ENCODE measurements around the gene RNF121. TPM values are rescaled to one million over a fixed set of nuclear protein-coding genes. Genes with fewer than 3 reads are reported as not detected.

Gene RNF121
- polyA plus RNA-seq, 2 donors, result 9.6 to 15.2 TPM

GRCh38 chr11:71949034-71949433 lies 20.2 kb downstream of the RNF121 start:
- WGBS, 2 donors, result 81 to 90% methylated on average over 6 of the region's 6 CpGs
- Histone ChIP-seq H3K36me3 (ENCODE audit: control insufficient read depth in 2 of 2, insufficient read depth in 2 of 2, low read length in 1 of 2) (no peaks in the 10 kb centered on the region), H3K4me3 (ENCODE audit: low read depth in 1 of 2, low read length in 2 of 2) (no peak overlapping the region), H3K4me1 (ENCODE audit: control insufficient read depth in 2 of 2, insufficient read depth in 2 of 2, low read length in 1 of 2) (no peaks in the 10 kb centered on the region), H3K27me3 (ENCODE audit: control insufficient read depth in 1 of 2, insufficient read depth in 2 of 2, low read length in 2 of 2) (no peaks in the 10 kb centered on the region), H3K9me3 (ENCODE audit: control insufficient read depth in 2 of 2, insufficient read depth in 1 of 2, low read depth in 1 of 2, low read length in 1 of 2) (no peaks in the 10 kb centered on the region), H3K27ac (ENCODE audit: low read depth in 2 of 2, low read length in 1 of 2) (no peak overlapping the region)

- Histone ChIP-seq H3K4me1 (ENCODE audit: control insufficient read depth in 2 of 2, insufficient read depth in 2 of 2, low read length in 1 of 2) (no peaks in the 10 kb centered on the region), H3K4me3 (ENCODE audit: low read depth in 1 of 2, low read length in 2 of 2) (no peak overlapping the region), H3K27ac (ENCODE audit: low read depth in 2 of 2, low read length in 1 of 2) (no peak overlapping the region), H3K27me3 (ENCODE audit: control insufficient read depth in 1 of 2, insufficient read depth in 2 of 2, low read length in 2 of 2) (no peaks in the 10 kb centered on the region), H3K36me3 (ENCODE audit: control insufficient read depth in 2 of 2, insufficient read depth in 2 of 2, low read length in 1 of 2) (peaks cover 0 to 1% of the 10 kb centered on the region in 2 donors), H3K9me3 (ENCODE audit: control insufficient read depth in 2 of 2, insufficient read depth in 1 of 2, low read depth in 1 of 2, low read length in 1 of 2) (no peaks in the 10 kb centered on the region)
- 78 to 79% methylated on average over 4 of the region's 4 CpGs for WGBS, 2 donors
Observed at GRCh38 chr11:71951741-71952310, 23.0 kb downstream of the RNF121 start.

GRCh38 chr11:71955898-71956456 lies 27.1 kb downstream of the RNF121 start:
- H3K36me3 ChIP-seq (ENCODE audit: control insufficient read depth in 2 of 2, insufficient read depth in 2 of 2, low read length in 1 of 2), result peaks cover 2 to 5% of the 10 kb centered on the region in 2 donors
- H3K4me3 ChIP-seq (ENCODE audit: low read depth in 1 of 2, low read length in 2 of 2), result no peak overlapping the region
- no peaks in the 10 kb centered on the region for H3K4me1 ChIP-seq (ENCODE audit: control insufficient read depth in 2 of 2, insufficient read depth in 2 of 2, low read length in 1 of 2)
- WGBS, 2 donors, result 54 to 57% methylated on average over 3 of the region's 3 CpGs
- H3K27me3 ChIP-seq (ENCODE audit: control insufficient read depth in 1 of 2, insufficient read depth in 2 of 2, low read length in 2 of 2), result no peaks in the 10 kb centered on the region
- H3K27ac ChIP-seq (ENCODE audit: low read depth in 2 of 2, low read length in 1 of 2), result no peak overlapping the region
- H3K9me3 ChIP-seq (ENCODE audit: control insufficient read depth in 2 of 2, insufficient read depth in 1 of 2, low read depth in 1 of 2, low read length in 1 of 2), result no peaks in the 10 kb centered on the region

- 52 to 58% methylated on average over 2 of the region's 2 CpGs for WGBS, 2 donors
- Histone ChIP-seq H3K27me3 (ENCODE audit: control insufficient read depth in 1 of 2, insufficient read depth in 2 of 2, low read length in 2 of 2) (no peaks in the 10 kb centered on the region), H3K4me3 (ENCODE audit: low read depth in 1 of 2, low read length in 2 of 2) (no peak overlapping the region), H3K4me1 (ENCODE audit: control insufficient read depth in 2 of 2, insufficient read depth in 2 of 2, low read length in 1 of 2) (no peaks in the 10 kb centered on the region), H3K27ac (ENCODE audit: low read depth in 2 of 2, low read length in 1 of 2) (no peak overlapping the region), H3K9me3 (ENCODE audit: control insufficient read depth in 2 of 2, insufficient read depth in 1 of 2, low read depth in 1 of 2, low read length in 1 of 2) (no peaks in the 10 kb centered on the region), H3K36me3 (ENCODE audit: control insufficient read depth in 2 of 2, insufficient read depth in 2 of 2, low read length in 1 of 2) (peaks cover 0 to 10% of the 10 kb centered on the region in 2 donors)
Observed at GRCh38 chr11:71962428-71963038, 33.7 kb downstream of the RNF121 start.

GRCh38 chr11:71963468-71963867 lies 34.6 kb downstream of the RNF121 start:
- Histone ChIP-seq H3K4me1 (ENCODE audit: control insufficient read depth in 2 of 2, insufficient read depth in 2 of 2, low read length in 1 of 2) (no peaks in the 10 kb centered on the region), H3K36me3 (ENCODE audit: control insufficient read depth in 2 of 2, insufficient read depth in 2 of 2, low read length in 1 of 2) (peaks cover 0 to 10% of the 10 kb centered on the region in 2 donors), H3K27me3 (ENCODE audit: control insufficient read depth in 1 of 2, insufficient read depth in 2 of 2, low read length in 2 of 2) (no peaks in the 10 kb centered on the region), H3K9me3 (ENCODE audit: control insufficient read depth in 2 of 2, insufficient read depth in 1 of 2, low read depth in 1 of 2, low read length in 1 of 2) (no peaks in the 10 kb centered on the region), H3K27ac (ENCODE audit: low read depth in 2 of 2, low read length in 1 of 2) (no peak overlapping the region), H3K4me3 (ENCODE audit: low read depth in 1 of 2, low read length in 2 of 2) (no peak overlapping the region)
- 94% methylated on average over 8 of the region's 8 CpGs for WGBS, 2 donors

GRCh38 chr11:71964641-71965040 lies 35.8 kb downstream of the RNF121 start:
- Histone ChIP-seq H3K27me3 (ENCODE audit: control insufficient read depth in 1 of 2, insufficient read depth in 2 of 2, low read length in 2 of 2) (no peaks in the 10 kb centered on the region), H3K4me1 (ENCODE audit: control insufficient read depth in 2 of 2, insufficient read depth in 2 of 2, low read length in 1 of 2) (no peaks in the 10 kb centered on the region), H3K27ac (ENCODE audit: low read depth in 2 of 2, low read length in 1 of 2) (no peak overlapping the region), H3K4me3 (ENCODE audit: low read depth in 1 of 2, low read length in 2 of 2) (no peak overlapping the region), H3K36me3 (ENCODE audit: control insufficient read depth in 2 of 2, insufficient read depth in 2 of 2, low read length in 1 of 2) (peaks cover 0 to 10% of the 10 kb centered on the region in 2 donors), H3K9me3 (ENCODE audit: control insufficient read depth in 2 of 2, insufficient read depth in 1 of 2, low read depth in 1 of 2, low read length in 1 of 2) (no peaks in the 10 kb centered on the region)
- 92 to 94% methylated on average over 4 of the region's 4 CpGs for WGBS, 2 donors

GRCh38 chr11:71971680-71972079 lies 42.8 kb downstream of the RNF121 start:
- Histone ChIP-seq H3K27ac (ENCODE audit: low read depth in 2 of 2, low read length in 1 of 2) (no peak overlapping the region), H3K36me3 (ENCODE audit: control insufficient read depth in 2 of 2, insufficient read depth in 2 of 2, low read length in 1 of 2) (peaks cover 0 to 2% of the 10 kb centered on the region in 2 donors), H3K4me1 (ENCODE audit: control insufficient read depth in 2 of 2, insufficient read depth in 2 of 2, low read length in 1 of 2) (no peaks in the 10 kb centered on the region), H3K9me3 (ENCODE audit: control insufficient read depth in 2 of 2, insufficient read depth in 1 of 2, low read depth in 1 of 2, low read length in 1 of 2) (no peaks in the 10 kb centered on the region), H3K4me3 (ENCODE audit: low read depth in 1 of 2, low read length in 2 of 2) (no peak overlapping the region), H3K27me3 (ENCODE audit: control insufficient read depth in 1 of 2, insufficient read depth in 2 of 2, low read length in 2 of 2) (no peaks in the 10 kb centered on the region)
- 93 to 97% methylated on average over 2 of the region's 2 CpGs for WGBS, 2 donors

- Histone ChIP-seq H3K36me3 (ENCODE audit: control insufficient read depth in 2 of 2, insufficient read depth in 2 of 2, low read length in 1 of 2) (peaks cover 0 to 2% of the 10 kb centered on the region in 2 donors), H3K9me3 (ENCODE audit: control insufficient read depth in 2 of 2, insufficient read depth in 1 of 2, low read depth in 1 of 2, low read length in 1 of 2) (no peaks in the 10 kb centered on the region), H3K4me1 (ENCODE audit: control insufficient read depth in 2 of 2, insufficient read depth in 2 of 2, low read length in 1 of 2) (peaks cover 0 to 2% of the 10 kb centered on the region in 2 donors), H3K4me3 (ENCODE audit: low read depth in 1 of 2, low read length in 2 of 2) (no peak overlapping the region), H3K27me3 (ENCODE audit: control insufficient read depth in 1 of 2, insufficient read depth in 2 of 2, low read length in 2 of 2) (no peaks in the 10 kb centered on the region), H3K27ac (ENCODE audit: low read depth in 2 of 2, low read length in 1 of 2) (no peak overlapping the region)
- WGBS, 2 donors, result 93 to 96% methylated on average over 5 of the region's 5 CpGs
Observed at GRCh38 chr11:71976551-71976950, 47.7 kb downstream of the RNF121 start.

GRCh38 chr11:71977090-71977489 lies 48.2 kb downstream of the RNF121 start:
- Histone ChIP-seq H3K36me3 (ENCODE audit: control insufficient read depth in 2 of 2, insufficient read depth in 2 of 2, low read length in 1 of 2) (peaks cover 2% of the 10 kb centered on the region in 2 donors), H3K4me1 (ENCODE audit: control insufficient read depth in 2 of 2, insufficient read depth in 2 of 2, low read length in 1 of 2) (peaks cover 0 to 2% of the 10 kb centered on the region in 2 donors), H3K9me3 (ENCODE audit: control insufficient read depth in 2 of 2, insufficient read depth in 1 of 2, low read depth in 1 of 2, low read length in 1 of 2) (no peaks in the 10 kb centered on the region), H3K27ac (ENCODE audit: low read depth in 2 of 2, low read length in 1 of 2) (no peak overlapping the region), H3K4me3 (ENCODE audit: low read depth in 1 of 2, low read length in 2 of 2) (no peak overlapping the region), H3K27me3 (ENCODE audit: control insufficient read depth in 1 of 2, insufficient read depth in 2 of 2, low read length in 2 of 2) (no peaks in the 10 kb centered on the region)
- 67 to 82% methylated on average over 1 of the region's 1 CpG for WGBS, 2 donors

Data from esophagus (tissue), 2 donors.